H1 (cell line): Measurements from ENCODE around the gene BCAS1. TPM values are rescaled to one million over a fixed set of nuclear protein-coding genes. Genes with fewer than 3 reads are reported as not detected.

Experiments
- CHD2 ChIP-seq: IDR thresholded peaks from 2 replicates; pipeline ENCODE4 v1.6.1; 2012; ENCODE audit warnings: low read length, improper control_type of control experiment
- EP300 ChIP-seq, 2 experiments: IDR thresholded peaks; 1 replicate in 1 of 2; 2 replicates in 1 of 2; pipeline ENCODE4 v1.6.1; 2011 to 2012; ENCODE audit warnings: low read depth in 2 of 2, low read length in 2 of 2, mild to moderate bottlenecking in 2 of 2, borderline replicate concordance in 1 of 2, inconsistent platforms in 1 of 2, moderate library complexity in 1 of 2
- polyA plus RNA-seq, 7 experiments: library from polyadenylated mRNA; depleted of rRNA in 3 of 7; stranded (reverse) in 5 of 7; unstranded in 2 of 7; fragments of >200 nt in 5 of 7; fragments of 200-250 nt in 2 of 7; gene quantifications; 1 replicate in 5 of 7; 2 replicates in 1 of 7; 4 replicates in 1 of 7; pipeline versions ENCODE4 v1.2.1 to v1.2.3, GENCODE V29; 2011 to 2013; ENCODE audit warnings: missing spikeins in 2 of 7, mixed read lengths in 2 of 7
- total RNA-seq: library from RNA; stranded (reverse); fragmentation: NEBNext Ultra II Directional; extraction: Animal tissue kit (Norgen Biotek cat#: 25700); gene quantifications from 2 replicates; pipeline ENCODE4 v1.2.1, GENCODE V29; 2021
- TF ChIP-seq, protein P1 (sequence below), 3 experiments: IDR thresholded peaks; 1 replicate in 2 of 3; 2 replicates in 1 of 3; pipeline versions ENCODE4 v1.5.1 to v1.6.1; 2011; ENCODE audit warnings: low read length in 3 of 3, mild to moderate bottlenecking in 3 of 3, inconsistent platforms in 2 of 3, low read depth in 1 of 3, moderate library complexity in 1 of 3; ENCODE audit not compliant: insufficient read depth in 1 of 3; ENCODE audit errors: control extremely low read depth in 1 of 3

Gene BCAS1
- total and polyA plus RNA-seq, 2 of the 8 experiments (the other 6 are each of a cell fraction or from before 2014, with no cell fraction given), result 0.06 to 0.19 TPM

GRCh38 chr20:54021446-54022235 is 48.8 kb downstream of the BCAS1 start (continued):
- TF ChIP-seq, protein P1, sequence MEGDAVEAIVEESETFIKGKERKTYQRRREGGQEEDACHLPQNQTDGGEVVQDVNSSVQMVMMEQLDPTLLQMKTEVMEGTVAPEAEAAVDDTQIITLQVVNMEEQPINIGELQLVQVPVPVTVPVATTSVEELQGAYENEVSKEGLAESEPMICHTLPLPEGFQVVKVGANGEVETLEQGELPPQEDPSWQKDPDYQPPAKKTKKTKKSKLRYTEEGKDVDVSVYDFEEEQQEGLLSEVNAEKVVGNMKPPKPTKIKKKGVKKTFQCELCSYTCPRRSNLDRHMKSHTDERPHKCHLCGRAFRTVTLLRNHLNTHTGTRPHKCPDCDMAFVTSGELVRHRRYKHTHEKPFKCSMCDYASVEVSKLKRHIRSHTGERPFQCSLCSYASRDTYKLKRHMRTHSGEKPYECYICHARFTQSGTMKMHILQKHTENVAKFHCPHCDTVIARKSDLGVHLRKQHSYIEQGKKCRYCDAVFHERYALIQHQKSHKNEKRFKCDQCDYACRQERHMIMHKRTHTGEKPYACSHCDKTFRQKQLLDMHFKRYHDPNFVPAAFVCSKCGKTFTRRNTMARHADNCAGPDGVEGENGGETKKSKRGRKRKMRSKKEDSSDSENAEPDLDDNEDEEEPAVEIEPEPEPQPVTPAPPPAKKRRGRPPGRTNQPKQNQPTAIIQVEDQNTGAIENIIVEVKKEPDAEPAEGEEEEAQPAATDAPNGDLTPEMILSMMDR (IDR thresholded peaks at IDR 0.05; ENCODE audit: control extremely low read depth in 1 of 3, insufficient read depth in 1 of 3, low read depth in 1 of 3, low read length in 3 of 3), result no peak
- TF ChIP-seq CHD2 (no peak), EP300 (IDR thresholded peaks at IDR 0.05; ENCODE audit: borderline replicate concordance in 1 of 2, low read depth in 2 of 2, low read length in 2 of 2) (no peak)
